ENCODE measurements around the gene VDAC2. TPM values are rescaled to one million over a fixed set of nuclear protein-coding genes. Genes with fewer than 3 reads are reported as not detected.
A peak's percentile ranks its signal among the peaks of the same experiment; 100 is the strongest.

Gene VDAC2
- total and polyA plus RNA-seq, 10 of the 15 experiments (the other 5 are each of a cell fraction or from before 2014, with no cell fraction given), result 73.4 to 294 (median 146) TPM

GRCh38 chr10:75209086-75209920 is 1.3 kb upstream of the VDAC2 start (continued):
- TF ChIP-seq BCL3 (IDR thresholded peaks at IDR 0.05; ENCODE audit: borderline replicate concordance, insufficient read depth, low read depth, low read length, poor library complexity, severe bottlenecking), result no peak
- TF ChIP-seq HSF1 (IDR thresholded peaks at IDR 0.05; ENCODE audit: low read depth, low read length), result no peak

GRCh38 chr10:75209921-75210281 is 695 bp upstream of the VDAC2 start:
- H3K4me2 ChIP-seq (ENCODE audit: control insufficient read depth, insufficient read depth), result peak overlapping the region; percentile 92
- peaks cover 40% of the 10 kb centered on the region for H3K79me2 ChIP-seq (ENCODE audit: control insufficient read depth, insufficient read depth, low read length)
- in situ Hi-C loops (cut with MboI) (no loop called here), intact Hi-C loops (cut with micrococcal nuclease; ENCODE audit: unreplicated experiment) (loop anchor here (2.0 kb wide), 1 partner anchor 21 kb away; no protein-coding TSS in a partner anchor)
- POLR2A ChIA-PET, result interaction anchor here (0.9 to 3.0 kb wide), 10 partner anchors 9 to 98 kb away, joined by 3 to 26 read pairs (median 4); partner anchors contain the start of genes COMTD1 and SAMD8
- SMC1A ChIA-PET (ENCODE audit: uncharacterized antibody, unreplicated experiment), result interaction anchor here (0.7 to 2.9 kb wide), 8 partner anchors 21 to 98 kb away, joined by 3 to 18 read pairs (median 3); partner anchors contain the start of genes COMTD1 and SAMD8
- H3K9ac ChIP-seq (ENCODE audit: control insufficient read depth, insufficient read depth, low read length), result peak overlapping the region; percentile 88
- CTCF ChIA-PET, result interaction anchor here (0.9 to 4.3 kb wide), 7 partner anchors 16 to 966 kb away, joined by 4 to 41 read pairs (median 20); partner anchors contain the start of gene COMTD1
- peak overlapping the region; percentile 70 for H3K4me3 ChIP-seq
- peak; percentile 77 for ATAC-seq
- peak; percentile 96 for FAIRE-seq
- RAD21 ChIA-PET (ENCODE audit: unreplicated experiment), result interaction anchor here (0.7 to 3.3 kb wide), 7 partner anchors 10 to 43 kb away, joined by 3 to 14 read pairs (median 7); partner anchors contain the start of gene COMTD1
- TSS peak; percentile 93 for BruUV-seq (replicated peaks)
- peak overlapping the region; percentile 95 for H2AFZ ChIP-seq (ENCODE audit: control insufficient read depth, low read depth, low read length)
- H4K20me1 ChIP-seq (ENCODE audit: control insufficient read depth, insufficient read depth), result no peaks in the 10 kb centered on the region
- H3K27me3 ChIP-seq (replicated peaks in 1 of 2; ENCODE audit: control insufficient read depth in 2 of 2, insufficient read depth in 2 of 2, low read length in 1 of 2), result no peaks in the 10 kb centered on the region
- H3K4me1 ChIP-seq (ENCODE audit: control insufficient read depth, insufficient read depth, low read length), result 0 out of 2 replicates have a peak, but pooled peaks cover 4% of the 10 kb centered on the region
- H3K9me3 ChIP-seq (replicated peaks; ENCODE audit: control insufficient read depth, insufficient read depth, low read length), result no peaks in the 10 kb centered on the region
- under 1% methylated on average over 19 of the region's 19 CpGs for WGBS (ENCODE audit: insufficient coverage, insufficient replicate concordance, low lambda C conversion rate, missing lambda C conversion rate)
- H3K36me3 ChIP-seq (ENCODE audit: control insufficient read depth in 2 of 2, insufficient read depth in 2 of 2, low read length in 1 of 2), result peaks cover 0 to 13% of the 10 kb centered on the region in 2 experiments; a peak in 3 of 4 replicates
- peak overlapping the region; percentile 98 for H3K27ac ChIP-seq (ENCODE audit: control insufficient read depth, insufficient read depth)
- peak; percentile 40 for DNase-seq (ENCODE audit: low read depth, low spot score)
- TF ChIP-seq NKRF (conservative IDR thresholded peaks at IDR 0.05) (peak; percentile 42), SMARCA5 (IDR thresholded peaks at IDR 0.05) (no peak; the same call in 1 of the 2 replicates), CREM (IDR thresholded peaks at IDR 0.05; ENCODE audit: low read depth) (0 out of 2 replicates have a peak, but pooled peaks have one; percentile 13), HDGF (IDR thresholded peaks at IDR 0.05) (0 out of 2 replicates have a peak, but pooled peaks have one; percentile 20), POLR2AphosphoS2 (IDR thresholded peaks at IDR 0.05; ENCODE audit: low read depth, low read length) (no peak), POLR2AphosphoS5 (IDR thresholded peaks at IDR 0.05; ENCODE audit: low read length) (peak; percentile 30; the same call in 1 of the 2 replicates), MXI1 (IDR thresholded peaks at IDR 0.05; ENCODE audit: low read depth, low read length) (0 out of 2 replicates have a peak, but pooled peaks have one; percentile 54), PML (IDR thresholded peaks at IDR 0.05; ENCODE audit: low read length) (peak; percentile 55; the same call in 1 of the 2 replicates), TCF12 (IDR thresholded peaks at IDR 0.05; ENCODE audit: low read depth, low read length) (no peak), POLR2A (IDR thresholded peaks at IDR 0.05; ENCODE audit: low read depth, low read length) (peak; percentile 9; the same call in 1 of the 2 replicates), SKIL (IDR thresholded peaks at IDR 0.05; ENCODE audit: low read depth, poor library complexity, severe bottlenecking) (peak; percentile 42)
